HCT116 (cell line): ENCODE data around the gene RPH3AL. TPM values are rescaled to one million over a fixed set of nuclear protein-coding genes. Genes with fewer than 3 reads are reported as not detected.

Experiments
- ATAC-seq: fragments of 200-7000 bp; cut with Tn5 transposase; 2 replicates; pipeline ENCODE4 v1.9.1; 2020; ENCODE audit warnings: mild to moderate bottlenecking, moderate library complexity
- BruUV-seq: library from RNA; stranded (reverse); fragments of 400-500 nt; replicated peaks from 2 replicates; lab custom pipeline; 2021; lab: Mats Ljungman, UMichigan
- CTCF ChIA-PET: fragments of 300-600 bp; sonication (Branson Sonifier 250); formaldehyde crosslinking; loops from one replicate; lab custom pipeline; 2021; ENCODE audit warnings: antibody characterized with exemption; lab: Charles Lee
- POLR2A ChIA-PET: fragments of 300-600, 350-600 bp; sonication (Branson Sonifier 250); formaldehyde crosslinking; loops from one replicate; lab custom pipeline; 2021; ENCODE audit warnings: antibody characterized with exemption; lab: Charles Lee
- RAD21 ChIA-PET, 2 experiments: fragments of 300-600 bp; sonication (Branson Sonifier 250); formaldehyde crosslinking; loops; one replicate each; lab custom pipeline; 2023; ENCODE audit warnings: low total read pairs in 2 of 2; ENCODE audit not compliant: uncharacterized antibody in 2 of 2, unreplicated experiment in 2 of 2, low non-redundant PET in 1 of 2; lab: Charles Lee
- DNase-seq: peaks from one replicate; pipeline ENCODE4 v3.0.0-alpha.2; 2010; ENCODE audit warnings: low read depth, low spot score
- H2AFZ ChIP-seq: fragments of 200-600 bp; shearing (Covaris generic), sonication (generic); 2 replicates; pipeline ENCODE4 v1.6.1; 2017; ENCODE audit warnings: low read depth, mixed run types, mixed read lengths, antibody characterized with exemption, low read length; ENCODE audit not compliant: poor library complexity, severe bottlenecking
- H3K27ac ChIP-seq: 2 replicates; pipeline ENCODE4 v1.5.1; 2012; ENCODE audit warnings: low read depth, low read length
- H3K27me3 ChIP-seq: fragments of 200-600 bp; sonication (generic); 2 replicates; pipeline ENCODE4 v1.6.1; 2016; ENCODE audit warnings: mixed run types, low read length, mixed read lengths; ENCODE audit not compliant: insufficient read depth
- H3K36me3 ChIP-seq, 2 experiments: fragments of 200-500 bp in 1 of 2; fragments of 200-600 bp in 1 of 2; sonication (Bioruptor generic) in 1 of 2; sonication (generic) in 1 of 2; 2 replicates each; pipeline versions ENCODE4 v1.5.1 to v1.6.1; 2014 to 2016; ENCODE audit warnings: low read length in 2 of 2, inconsistent platforms in 1 of 2, mixed read lengths in 1 of 2, mixed run types in 1 of 2; ENCODE audit not compliant: insufficient read depth in 2 of 2, control insufficient read depth in 1 of 2
- H3K4me1 ChIP-seq, 2 experiments: fragments of 200-600 bp in 1 of 2; sonication (generic) in 1 of 2; 2 replicates each; pipeline versions ENCODE4 v1.5.1 to v1.6.1; 2012 to 2017; ENCODE audit warnings: low read length in 2 of 2, inconsistent platforms in 1 of 2, mild to moderate bottlenecking in 1 of 2, mixed read lengths in 1 of 2, mixed run types in 1 of 2, moderate library complexity in 1 of 2; ENCODE audit not compliant: insufficient read depth in 2 of 2, control insufficient read depth in 1 of 2
- H3K4me2 ChIP-seq: fragments of 200-600 bp; sonication (generic); 2 replicates; pipeline ENCODE4 v1.6.1; 2017; ENCODE audit warnings: mixed run types, low read length, mixed read lengths
- H3K4me3 ChIP-seq, 2 experiments: fragments of 200-600 bp in 1 of 2; sonication (generic) in 1 of 2; replicated peaks in 1 of 2; 2 replicates each; pipeline ENCODE4 v1.5.1; 2011 to 2016; ENCODE audit warnings: low read length in 2 of 2, control low read depth in 1 of 2, low read depth in 1 of 2, mild to moderate bottlenecking in 1 of 2, mixed read lengths in 1 of 2, mixed run types in 1 of 2
- H3K79me2 ChIP-seq: fragments of 200-600 bp; sonication (generic); 2 replicates; pipeline ENCODE4 v1.6.1; 2017; ENCODE audit warnings: mild to moderate bottlenecking, mixed run types, low read length, moderate library complexity, mixed read lengths; ENCODE audit not compliant: insufficient read depth
- H3K9ac ChIP-seq: fragments of 200-600 bp; sonication (generic); 2 replicates; pipeline ENCODE4 v1.6.1; 2016; ENCODE audit warnings: low read length, mixed read lengths
- H3K9me2 ChIP-seq: fragments of 200-600 bp; sonication (generic), shearing (Covaris generic); 2 replicates; pipeline ENCODE4 v1.6.1; 2017; ENCODE audit warnings: mixed run types, mild to moderate bottlenecking, moderate library complexity; ENCODE audit not compliant: insufficient read depth
- H3K9me3 ChIP-seq, 2 experiments: fragments of 200-500 bp in 1 of 2; fragments of 200-600 bp in 1 of 2; sonication (Bioruptor generic) in 1 of 2; sonication (generic) in 1 of 2; 2 replicates each; pipeline ENCODE4 v1.6.1; 2014 to 2017; ENCODE audit warnings: low read length in 2 of 2, mixed read lengths in 2 of 2, inconsistent platforms in 1 of 2, low read depth in 1 of 2, mild to moderate bottlenecking in 1 of 2, mixed run types in 1 of 2, moderate library complexity in 1 of 2; ENCODE audit not compliant: control insufficient read depth in 1 of 2, insufficient read depth in 1 of 2
- H4K20me1 ChIP-seq: fragments of 200-600 bp; sonication (generic), shearing (Covaris generic); 2 replicates; pipeline ENCODE4 v1.6.1; 2017; ENCODE audit warnings: mixed run types, mild to moderate bottlenecking, moderate library complexity; ENCODE audit not compliant: insufficient read depth
- CBX3 ChIP-seq: IDR thresholded peaks from 2 replicates; pipeline ENCODE4 v1.6.1; 2012; ENCODE audit warnings: low read depth
- CTCF ChIP-seq, 3 experiments: fragments of 200-600 bp in 1 of 3; sonication (generic) in 1 of 3; IDR thresholded peaks in 2 of 3; conservative IDR thresholded peaks in 1 of 3; 2 replicates each; pipeline ENCODE4 v1.5.1; 2012 to 2017; ENCODE audit warnings: low read depth in 2 of 3, low read length in 2 of 3, antibody characterized with exemption in 1 of 3, borderline replicate concordance in 1 of 3, control low read depth in 1 of 3, mild to moderate bottlenecking in 1 of 3, mixed read lengths in 1 of 3, mixed run types in 1 of 3, moderate library complexity in 1 of 3; ENCODE audit not compliant: insufficient read depth in 1 of 3
- EGR1 ChIP-seq: IDR thresholded peaks from 2 replicates; pipeline ENCODE4 v1.6.1; 2012; ENCODE audit warnings: low read depth
- ELF1 ChIP-seq: IDR thresholded peaks from 2 replicates; pipeline ENCODE4 v1.6.1; 2012; ENCODE audit warnings: low read depth, borderline replicate concordance
- EZH2phosphoT487 ChIP-seq: fragments of 200-600 bp; IDR thresholded peaks from 2 replicates; pipeline ENCODE4 v1.6.1; 2018; ENCODE audit warnings: antibody characterized with exemption, borderline replicate concordance
- FOSL1 ChIP-seq: IDR thresholded peaks from 2 replicates; pipeline ENCODE4 v1.6.1; 2012; ENCODE audit warnings: low read depth
- MAX ChIP-seq: IDR thresholded peaks from 2 replicates; pipeline ENCODE4 v1.6.1; 2012
- POLR2A ChIP-seq: IDR thresholded peaks from 2 replicates; pipeline ENCODE4 v1.7.0; 2011; ENCODE audit warnings: borderline replicate concordance; ENCODE audit not compliant: insufficient read depth, insufficient read length; ENCODE audit errors: extremely low read depth
- SIN3A ChIP-seq: IDR thresholded peaks from 2 replicates; pipeline ENCODE4 v1.6.1; 2012; ENCODE audit warnings: low read depth
- SP1 ChIP-seq: IDR thresholded peaks from 2 replicates; pipeline ENCODE4 v1.6.1; 2012; ENCODE audit warnings: low read depth
- SRF ChIP-seq: IDR thresholded peaks from 2 replicates; pipeline ENCODE4 v1.6.1; 2012; ENCODE audit warnings: low read depth
- YY1 ChIP-seq: IDR thresholded peaks from 2 replicates; pipeline ENCODE4 v1.6.1; 2011; ENCODE audit warnings: low read length, low read depth, moderate library complexity, mild to moderate bottlenecking; ENCODE audit not compliant: insufficient replicate concordance; ENCODE audit errors: extremely low read depth
- ZBTB33 ChIP-seq: IDR thresholded peaks from 2 replicates; pipeline ENCODE4 v1.6.1; 2011; ENCODE audit warnings: mild to moderate bottlenecking, low read length, moderate library complexity; ENCODE audit not compliant: insufficient replicate concordance; ENCODE audit errors: extremely low read depth
- ZFX ChIP-seq: fragments of 450-650 bp; IDR thresholded peaks from 2 replicates; pipeline ENCODE4 v1.6.1; 2017
- ZNF274 ChIP-seq: fragments of 200-500 bp; sonication (Bioruptor generic); IDR thresholded peaks from 2 replicates; pipeline ENCODE4 v1.6.1; 2014; ENCODE audit warnings: mild to moderate bottlenecking, low read depth, low read length, inconsistent platforms
- intact Hi-C: fragments of 100-400 bp; cut with micrococcal nuclease; formaldehyde crosslinking; loops from 2 replicates; pipeline ENCODE4 v1.10.0; 2022
- total RNA-seq: library from RNA; stranded (reverse); gene quantifications from one replicate; pipeline ENCODE4 v1.2.1, GENCODE V29; 2021; ENCODE audit not compliant: unreplicated experiment

The RPH3AL gene
- total RNA-seq, 1 experiment from 2014 or later: 17.0 TPM

GRCh38 chr17:183021-183420, 169.6 kb downstream of the RPH3AL start:
- no peaks in the 10 kb centered on the region for H4K20me1 ChIP-seq
- H3K4me1 ChIP-seq: peaks cover 22 to 23% of the 10 kb centered on the region in 2 experiments
- no peaks in the 10 kb centered on the region for H3K36me3 ChIP-seq
- peaks cover 8% of the 10 kb centered on the region; the same call in 1 of the 2 replicates for H3K79me2 ChIP-seq
- intact Hi-C loops: no loop called here
- TF ChIP-seq SIN3A: no peak
- TF ChIP-seq SP1: no peak
- no peak for TF ChIP-seq FOSL1
- no peak for TF ChIP-seq CTCF (IDR thresholded peaks at IDR 0.05 in 2 of 3, conservative IDR thresholded peaks at IDR 0.05 in 1 of 3; ENCODE audit: borderline replicate concordance in 1 of 3, insufficient read depth in 1 of 3, low read depth in 2 of 3, low read length in 2 of 3)
- TF ChIP-seq MAX: no peak
- no peak for TF ChIP-seq POLR2A
- no peak for TF ChIP-seq SRF
- no peak for TF ChIP-seq YY1
- TF ChIP-seq EZH2phosphoT487: no peak
- TF ChIP-seq ELF1: no peak
- no peak for TF ChIP-seq ZNF274
- TF ChIP-seq ZFX: no peak
- no peak for TF ChIP-seq CBX3
- no peak for TF ChIP-seq ZBTB33
- no peak for TF ChIP-seq EGR1
- no peak overlapping the region for H3K27ac ChIP-seq
- DNase-seq: no peak
- no peak overlapping the region for H3K4me2 ChIP-seq
- H3K9ac ChIP-seq: no peak overlapping the region
- ChIA-PET RAD21 (no interaction called here), POLR2A (no interaction called here), CTCF (no interaction called here)
- H3K9me3 ChIP-seq: no peaks in the 10 kb centered on the region
- no peaks in the 10 kb centered on the region for H3K9me2 ChIP-seq
- ATAC-seq: no peak
- BruUV-seq: no TSS peak
- no peak overlapping the region for H3K4me3 ChIP-seq
- H2AFZ ChIP-seq: no peak overlapping the region
- H3K27me3 ChIP-seq: no peaks in the 10 kb centered on the region
